Measurements from ENCODE around the gene SLC7A8.

GRCh38 chr14:23106747-23107045 is 76.8 kb downstream of the SLC7A8 start:
- TF ChIP-seq GABPA (IDR thresholded peaks at IDR 0.05; ENCODE audit: low read depth) (no peak), CTCF (IDR thresholded peaks at IDR 0.05; ENCODE audit: insufficient read depth, low read length) (no peak), POLR2AphosphoS5 (IDR thresholded peaks at IDR 0.05; ENCODE audit: low read depth) (no peak)
- TF ChIP-seq, protein P1, sequence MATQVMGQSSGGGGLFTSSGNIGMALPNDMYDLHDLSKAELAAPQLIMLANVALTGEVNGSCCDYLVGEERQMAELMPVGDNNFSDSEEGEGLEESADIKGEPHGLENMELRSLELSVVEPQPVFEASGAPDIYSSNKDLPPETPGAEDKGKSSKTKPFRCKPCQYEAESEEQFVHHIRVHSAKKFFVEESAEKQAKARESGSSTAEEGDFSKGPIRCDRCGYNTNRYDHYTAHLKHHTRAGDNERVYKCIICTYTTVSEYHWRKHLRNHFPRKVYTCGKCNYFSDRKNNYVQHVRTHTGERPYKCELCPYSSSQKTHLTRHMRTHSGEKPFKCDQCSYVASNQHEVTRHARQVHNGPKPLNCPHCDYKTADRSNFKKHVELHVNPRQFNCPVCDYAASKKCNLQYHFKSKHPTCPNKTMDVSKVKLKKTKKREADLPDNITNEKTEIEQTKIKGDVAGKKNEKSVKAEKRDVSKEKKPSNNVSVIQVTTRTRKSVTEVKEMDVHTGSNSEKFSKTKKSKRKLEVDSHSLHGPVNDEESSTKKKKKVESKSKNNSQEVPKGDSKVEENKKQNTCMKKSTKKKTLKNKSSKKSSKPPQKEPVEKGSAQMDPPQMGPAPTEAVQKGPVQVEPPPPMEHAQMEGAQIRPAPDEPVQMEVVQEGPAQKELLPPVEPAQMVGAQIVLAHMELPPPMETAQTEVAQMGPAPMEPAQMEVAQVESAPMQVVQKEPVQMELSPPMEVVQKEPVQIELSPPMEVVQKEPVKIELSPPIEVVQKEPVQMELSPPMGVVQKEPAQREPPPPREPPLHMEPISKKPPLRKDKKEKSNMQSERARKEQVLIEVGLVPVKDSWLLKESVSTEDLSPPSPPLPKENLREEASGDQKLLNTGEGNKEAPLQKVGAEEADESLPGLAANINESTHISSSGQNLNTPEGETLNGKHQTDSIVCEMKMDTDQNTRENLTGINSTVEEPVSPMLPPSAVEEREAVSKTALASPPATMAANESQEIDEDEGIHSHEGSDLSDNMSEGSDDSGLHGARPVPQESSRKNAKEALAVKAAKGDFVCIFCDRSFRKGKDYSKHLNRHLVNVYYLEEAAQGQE (IDR thresholded peaks at IDR 0.05; ENCODE audit: insufficient replicate concordance, low read depth), result no peak
